Esophagus muscularis mucosa (tissue), 4 donors: ENCODE measurements around the gene CSKMT.

Source experiments
- CTCF ChIP-seq, 3 experiments: fragments of 200-600 bp in 2 of 3; fragments of 450-650 bp in 1 of 3; sonication (generic) in 2 of 3; IDR thresholded peaks; one replicate each; pipeline ENCODE4 v1.5.1; 2017 to 2019; ENCODE audit warnings: antibody characterized with exemption in 3 of 3, mild to moderate bottlenecking in 2 of 3, moderate library complexity in 1 of 3
- EP300 ChIP-seq: sonication (generic); formaldehyde crosslinking; IDR thresholded peaks from one replicate; pipeline ENCODE4 v1.6.1; 2017; ENCODE audit warnings: antibody characterized with exemption
- POLR2A ChIP-seq: fragments of 450-650 bp; IDR thresholded peaks from one replicate; pipeline ENCODE4 v1.6.1; 2017; ENCODE audit warnings: antibody characterized with exemption, moderate library complexity, mild to moderate bottlenecking, low read depth
- POLR2AphosphoS5 ChIP-seq, 2 donors: sonication (generic); formaldehyde crosslinking; IDR thresholded peaks; one replicate each; pipeline ENCODE4 v1.6.1; 2017; ENCODE audit warnings: antibody characterized with exemption in 2 of 2

- TF ChIP-seq CTCF (IDR thresholded peaks at IDR 0.05) (no peak), POLR2A (no peak), POLR2AphosphoS5 (IDR thresholded peaks at IDR 0.05) (no peak), EP300 (no peak)
Measured at GRCh38 chr11:62705413-62705812, 40.3 kb downstream of the CSKMT start.
